ENCODE data around the gene SP3. TPM values are rescaled to one million over a fixed set of nuclear protein-coding genes. Genes with fewer than 3 reads are reported as not detected.

Gene SP3
- total and polyA plus RNA-seq, 2 of the 8 experiments (the other 6 are each of a cell fraction or from before 2014, with no cell fraction given): 31.0 to 92.1 TPM

GRCh38 chr2:173956454-173956853, 8.7 kb downstream of the SP3 start:
- Histone ChIP-seq H2AFZ (ENCODE audit: low read length) (no peak overlapping the region), H2AK5ac (ENCODE audit: low read depth, low read length) (no peak overlapping the region), H4K8ac (ENCODE audit: extremely low read depth, insufficient read depth, low read length) (no peak overlapping the region), H3K36me3 (ENCODE audit: control insufficient read depth in 2 of 4, insufficient read depth in 4 of 4, low read length in 3 of 4) (peaks cover 6 to 48% (median 31%) of the 10 kb centered on the region in 4 experiments), H2BK12ac (ENCODE audit: low read depth, low read length) (no peak overlapping the region), H3K18ac (ENCODE audit: extremely low read depth, low read length) (no peak overlapping the region), H3K9ac (replicated peaks in 1 of 4; ENCODE audit: extremely low read depth in 1 of 4, low read depth in 3 of 4, low read length in 3 of 4) (no peak overlapping the region), H3K79me1 (ENCODE audit: low read depth, low read length) (no peaks in the 10 kb centered on the region), H3K14ac (ENCODE audit: insufficient read length) (no peak overlapping the region), H3K4me1 (replicated peaks in 1 of 4; ENCODE audit: control insufficient read depth in 3 of 4, insufficient read depth in 4 of 4, low read length in 3 of 4) (0 out of 7 replicates have a peak, but pooled peaks cover 0 to 3% (median 0%) of the 10 kb centered on the region in 4 experiments), H3K27me3 (replicated peaks in 1 of 4; ENCODE audit: control insufficient read depth in 3 of 4, extremely low read depth in 1 of 4, insufficient read depth in 3 of 4, low read length in 3 of 4) (no peaks in the 10 kb centered on the region), H3K4ac (replicated peaks; ENCODE audit: insufficient read length, low read depth, low read length) (no peak overlapping the region), H2BK20ac (ENCODE audit: low read length) (no peak overlapping the region), H4K20me1 (replicated peaks in 1 of 2; ENCODE audit: control insufficient read depth in 1 of 2, insufficient read depth in 2 of 2, low read length in 2 of 2) (peaks cover 5 to 10% of the 10 kb centered on the region in 2 experiments), H4K5ac (ENCODE audit: insufficient read length, low read depth, low read length) (no peak overlapping the region), H2BK15ac (ENCODE audit: low read length) (no peak overlapping the region), H3K9me3 (ENCODE audit: insufficient read depth in 2 of 2, low read depth in 1 of 2, low read length in 1 of 2) (peaks cover 0 to 2% of the 10 kb centered on the region in 2 experiments; a peak in 1 of 4 replicates), H2BK5ac (ENCODE audit: low read depth, low read length) (no peak overlapping the region), H4K91ac (replicated peaks; ENCODE audit: insufficient read length, low read length) (no peak overlapping the region), H3K4me2 (ENCODE audit: insufficient read depth in 1 of 2, low read depth in 2 of 2, low read length in 2 of 2) (no peak overlapping the region), H3K4me3 (ENCODE audit: extremely low read depth in 1 of 4, insufficient read depth in 2 of 4, low read depth in 3 of 4, low read length in 4 of 4) (no peak overlapping the region), H3K23ac (ENCODE audit: insufficient read length) (no peak overlapping the region), H3K27ac (ENCODE audit: low read depth, low read length) (no peak overlapping the region), H3K56ac (replicated peaks; ENCODE audit: insufficient read length, low read depth, low read length) (no peak overlapping the region), H3K79me2 (ENCODE audit: control insufficient read depth in 1 of 2, insufficient read depth in 2 of 2, low read length in 2 of 2) (peaks cover 43 to 100% of the 10 kb centered on the region in 2 experiments), H3K23me2 (ENCODE audit: low read depth, low read length) (no peaks in the 10 kb centered on the region), H2BK120ac (replicated peaks; ENCODE audit: low read depth, low read length) (no peak overlapping the region)
- CTCF ChIA-PET (ENCODE audit: partially characterized antibody): interaction anchor here (1.0 to 1.1 kb wide), 2 partner anchors 14 to 106 kb away, joined by 3 to 4 read pairs; no protein-coding TSS in a partner anchor
- 89% methylated on average over 3 of the region's 3 CpGs; no CpG with 5 or more reads in 1 of the 2 experiments for WGBS, 2 experiments (ENCODE audit: extremely low coverage in 1 of 2, insufficient coverage in 1 of 2, insufficient read length in 1 of 2, insufficient replicate concordance in 2 of 2, low coverage in 1 of 2, low lambda C conversion rate in 2 of 2, missing lambda C conversion rate in 1 of 2)
- no peak for TF ChIP-seq RAD21 (IDR thresholded peaks at IDR 0.05 in 1 of 2, conservative IDR thresholded peaks at IDR 0.05 in 1 of 2; ENCODE audit: low read depth in 2 of 2, low read length in 2 of 2)
- TF ChIP-seq E2F6 (IDR thresholded peaks at IDR 0.05): no peak
- TF ChIP-seq TCF12 (IDR thresholded peaks at IDR 0.05; ENCODE audit: low read depth, low read length): no peak
- no peak for TF ChIP-seq HDAC6 (IDR thresholded peaks at IDR 0.05; ENCODE audit: low read depth, low read length)
- TF ChIP-seq RFX5 (IDR thresholded peaks at IDR 0.05; ENCODE audit: borderline replicate concordance, low read depth, low read length): no peak
- TF ChIP-seq SP4 (IDR thresholded peaks at IDR 0.05; ENCODE audit: low read length): no peak
- no peak for TF ChIP-seq TAF7 (optimal IDR thresholded peaks at IDR 0.05; ENCODE audit: borderline replicate concordance, low read depth, low read length)
- no peak for TF ChIP-seq GABPA (IDR thresholded peaks at IDR 0.05; ENCODE audit: borderline replicate concordance, insufficient read depth, low read length)
- TF ChIP-seq BCL11A (IDR thresholded peaks at IDR 0.05; ENCODE audit: low read depth in 2 of 2, low read length in 2 of 2): no peak
- no peak for TF ChIP-seq NRF1 (IDR thresholded peaks at IDR 0.05; ENCODE audit: low read depth, low read length)
- no peak for TF ChIP-seq SRF (IDR thresholded peaks at IDR 0.05; ENCODE audit: low read depth, low read length)
- TF ChIP-seq CBX5 (IDR thresholded peaks at IDR 0.05; ENCODE audit: low read depth, low read length): no peak
- TF ChIP-seq SP2 (IDR thresholded peaks at IDR 0.05; ENCODE audit: low read length): no peak
- POLR2A ChIA-PET (ENCODE audit: partially characterized antibody): no interaction called here
- FAIRE-seq: no peak
- DNase-seq (ENCODE audit: low read depth in 1 of 2, low spot score in 2 of 2): no peak

All from H1 (cell line).